GOT3 (cell line): ENCODE data around the gene CCDC116.
"Not testable (repeated sequence)": the region's sequence is repeated elsewhere in the genome, so short reads cannot be mapped to it uniquely, and the experiment has no call there.

Experiments
- DNase-seq: peaks from one replicate; lab custom pipeline; 2025; ENCODE audit warnings: mixed read lengths; lab: John Stamatoyannopoulos, UW

CCDC116 gene

GRCh38 chr22:21631025-21631424 is 1.5 kb upstream of the CCDC116 start:
- no peak for DNase-seq

- no peak for DNase-seq
These were observed 371 bp downstream of the CCDC116 start for GRCh38 chr22:21632931-21633330.

GRCh38 chr22:21633481-21633880 is 921 bp downstream of the CCDC116 start:
- DNase-seq = no peak

- DNase-seq = no peak
These were observed 1.5 kb downstream of the CCDC116 start for GRCh38 chr22:21634081-21634480.

GRCh38 chr22:21634844-21635243 is 2.3 kb downstream of the CCDC116 start:
- DNase-seq = no peak

- no peak for DNase-seq
These were observed 3.4 kb downstream of the CCDC116 start for GRCh38 chr22:21635771-21636510.

GRCh38 chr22:21636629-21637218 is 4.2 kb downstream of the CCDC116 start:
- DNase-seq = no peak

GRCh38 chr22:21637450-21637849 is 4.9 kb downstream of the CCDC116 start:
- DNase-seq = not testable (repeated sequence)

GRCh38 chr22:21639359-21639758 is 6.8 kb downstream of the CCDC116 start:
- DNase-seq = no peak

GRCh38 chr22:21640810-21641209 is 8.2 kb downstream of the CCDC116 start:
- DNase-seq = no peak

- no peak for DNase-seq
These were observed 8.8 kb downstream of the CCDC116 start for GRCh38 chr22:21641417-21641788.

- DNase-seq = peak; percentile 90
These were observed 9.4 kb downstream of the CCDC116 start, which contains the start of gene SDF2L1 for GRCh38 chr22:21641789-21642583. SDF2L1 (plus strand) TSS chr22:21642302; CDS start chr22:21642337, 35 bp downstream.

GRCh38 chr22:21642584-21643448 is 10.3 kb downstream of the CCDC116 start:
- DNase-seq = no peak

GRCh38 chr22:21643533-21644357 is 11.2 kb downstream of the CCDC116 start:
- no peak for DNase-seq

- not testable (repeated sequence) for DNase-seq
These were observed 13.0 kb downstream of the CCDC116 start for GRCh38 chr22:21645513-21645912.

- no peak for DNase-seq
These were observed 14.3 kb downstream of the CCDC116 start for GRCh38 chr22:21646608-21647590.

- DNase-seq = no peak
These were observed 17.7 kb downstream of the CCDC116 start for GRCh38 chr22:21650280-21650679.

- no peak for DNase-seq
These were observed 18.4 kb downstream of the CCDC116 start for GRCh38 chr22:21650823-21651520.

- DNase-seq = no peak
These were observed 19.0 kb downstream of the CCDC116 start for GRCh38 chr22:21651521-21652009.
